Measurements from ENCODE around the gene UPK1B.

DNA sequence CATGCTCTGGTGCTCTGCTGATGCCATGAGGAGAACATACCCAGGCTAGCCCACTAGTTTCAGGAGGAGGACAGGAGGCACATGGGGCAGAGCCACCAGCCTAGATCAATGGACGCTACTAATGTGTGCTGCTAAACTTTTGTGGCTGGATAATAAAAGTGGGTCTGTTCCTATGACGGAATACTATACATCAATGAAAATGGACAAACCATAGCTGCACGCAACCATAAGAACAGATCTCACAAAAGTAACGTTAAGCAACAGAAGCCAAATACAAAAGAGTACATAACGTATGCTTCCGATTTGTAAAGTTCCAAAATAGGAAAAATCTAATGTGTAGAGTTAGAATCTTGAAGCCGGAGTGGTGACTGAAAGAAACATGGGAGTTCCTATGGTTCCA is 55.8 kb downstream of the UPK1B start:
- TF ChIP-seq, protein P1, sequence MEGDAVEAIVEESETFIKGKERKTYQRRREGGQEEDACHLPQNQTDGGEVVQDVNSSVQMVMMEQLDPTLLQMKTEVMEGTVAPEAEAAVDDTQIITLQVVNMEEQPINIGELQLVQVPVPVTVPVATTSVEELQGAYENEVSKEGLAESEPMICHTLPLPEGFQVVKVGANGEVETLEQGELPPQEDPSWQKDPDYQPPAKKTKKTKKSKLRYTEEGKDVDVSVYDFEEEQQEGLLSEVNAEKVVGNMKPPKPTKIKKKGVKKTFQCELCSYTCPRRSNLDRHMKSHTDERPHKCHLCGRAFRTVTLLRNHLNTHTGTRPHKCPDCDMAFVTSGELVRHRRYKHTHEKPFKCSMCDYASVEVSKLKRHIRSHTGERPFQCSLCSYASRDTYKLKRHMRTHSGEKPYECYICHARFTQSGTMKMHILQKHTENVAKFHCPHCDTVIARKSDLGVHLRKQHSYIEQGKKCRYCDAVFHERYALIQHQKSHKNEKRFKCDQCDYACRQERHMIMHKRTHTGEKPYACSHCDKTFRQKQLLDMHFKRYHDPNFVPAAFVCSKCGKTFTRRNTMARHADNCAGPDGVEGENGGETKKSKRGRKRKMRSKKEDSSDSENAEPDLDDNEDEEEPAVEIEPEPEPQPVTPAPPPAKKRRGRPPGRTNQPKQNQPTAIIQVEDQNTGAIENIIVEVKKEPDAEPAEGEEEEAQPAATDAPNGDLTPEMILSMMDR (tag by site-specific recombination; IDR thresholded peaks at IDR 0.05): no peak
- no peak for TF ChIP-seq ATF2 (tag by site-specific recombination; IDR thresholded peaks at IDR 0.05; ENCODE audit: low read depth)
